ENCODE data around the gene TRMT112. TPM values are rescaled to one million over a fixed set of nuclear protein-coding genes. Genes with fewer than 3 reads are reported as not detected.

TRMT112 gene
- total and polyA plus RNA-seq, 2 of the 4 experiments (the other 2 are of a cell fraction), result 173 to 202 TPM

GRCh38 chr11:64355078-64355940 lies 38.0 kb upstream of the TRMT112 start (continued):
- no peak for TF ChIP-seq ELK1 (IDR thresholded peaks at IDR 0.05; ENCODE audit: borderline replicate concordance, low read depth, low read length)

Data from IMR-90 (cell line).